ENCODE measurements around the gene PIF1. TPM values are rescaled to one million over a fixed set of nuclear protein-coding genes. Genes with fewer than 3 reads are reported as not detected.

The PIF1 gene
- total RNA-seq, 1 donor from 2014 or later = 30.5 TPM

- no peak overlapping the region for H3K4me3 Mint-ChIP-seq
- H3K4me1 Mint-ChIP-seq (ENCODE audit: unreplicated experiment) = peaks cover 2% of the 10 kb centered on the region
- TF ChIP-seq, protein P1, sequence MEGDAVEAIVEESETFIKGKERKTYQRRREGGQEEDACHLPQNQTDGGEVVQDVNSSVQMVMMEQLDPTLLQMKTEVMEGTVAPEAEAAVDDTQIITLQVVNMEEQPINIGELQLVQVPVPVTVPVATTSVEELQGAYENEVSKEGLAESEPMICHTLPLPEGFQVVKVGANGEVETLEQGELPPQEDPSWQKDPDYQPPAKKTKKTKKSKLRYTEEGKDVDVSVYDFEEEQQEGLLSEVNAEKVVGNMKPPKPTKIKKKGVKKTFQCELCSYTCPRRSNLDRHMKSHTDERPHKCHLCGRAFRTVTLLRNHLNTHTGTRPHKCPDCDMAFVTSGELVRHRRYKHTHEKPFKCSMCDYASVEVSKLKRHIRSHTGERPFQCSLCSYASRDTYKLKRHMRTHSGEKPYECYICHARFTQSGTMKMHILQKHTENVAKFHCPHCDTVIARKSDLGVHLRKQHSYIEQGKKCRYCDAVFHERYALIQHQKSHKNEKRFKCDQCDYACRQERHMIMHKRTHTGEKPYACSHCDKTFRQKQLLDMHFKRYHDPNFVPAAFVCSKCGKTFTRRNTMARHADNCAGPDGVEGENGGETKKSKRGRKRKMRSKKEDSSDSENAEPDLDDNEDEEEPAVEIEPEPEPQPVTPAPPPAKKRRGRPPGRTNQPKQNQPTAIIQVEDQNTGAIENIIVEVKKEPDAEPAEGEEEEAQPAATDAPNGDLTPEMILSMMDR (conservative IDR thresholded peaks at IDR 0.05) = no peak
- H3K9me3 Mint-ChIP-seq = no peaks in the 10 kb centered on the region
- no peak for DNase-seq (ENCODE audit: extremely low spot score, unreplicated experiment)
- H3K36me3 Mint-ChIP-seq = peaks cover 4% of the 10 kb centered on the region
- no peak overlapping the region for H3K27ac Mint-ChIP-seq
- H3K27me3 Mint-ChIP-seq = no peaks in the 10 kb centered on the region
Measured at GRCh38 chr15:64767203-64767602, 58.2 kb downstream of the PIF1 start.

GRCh38 chr15:64766058-64766457, 59.4 kb downstream of the PIF1 start:
- DNase-seq (ENCODE audit: extremely low spot score, unreplicated experiment) = no peak
- peaks cover 4% of the 10 kb centered on the region for H3K36me3 Mint-ChIP-seq
- TF ChIP-seq, protein P1 (conservative IDR thresholded peaks at IDR 0.05) = no peak
- H3K27ac Mint-ChIP-seq = no peak overlapping the region
- H3K9me3 Mint-ChIP-seq = no peaks in the 10 kb centered on the region
- H3K4me1 Mint-ChIP-seq (ENCODE audit: unreplicated experiment) = no peaks in the 10 kb centered on the region
- H3K27me3 Mint-ChIP-seq = no peaks in the 10 kb centered on the region
- no peak overlapping the region for H3K4me3 Mint-ChIP-seq

Other genes starting within 250 kb of the PIF1 start
- gene RBPMS2, start 50.1 kb downstream of the PIF1 start, total RNA-seq (ENCODE audit: low replicate concordance) = 6.4 and 19.7 TPM in 2 replicates
- gene PLEKHO2, start 16.3 kb upstream of the PIF1 start, total RNA-seq (ENCODE audit: low replicate concordance) = 10.1 and 11.2 TPM in 2 replicates
- 2.3 and 3.2 TPM in 2 replicates for gene ANKDD1A, start 86.3 kb upstream of the PIF1 start, total RNA-seq (ENCODE audit: low replicate concordance)
- 77.0 and 80.7 TPM in 2 replicates for gene SPG21, start 164.3 kb upstream of the PIF1 start, total RNA-seq (ENCODE audit: low replicate concordance)
- 19.2 and 19.5 TPM in 2 replicates for gene MTFMT, start 204.0 kb upstream of the PIF1 start, total RNA-seq (ENCODE audit: low replicate concordance)
- gene SLC51B, start 219.7 kb upstream of the PIF1 start, total RNA-seq (ENCODE audit: low replicate concordance) = 1.2 and 5.7 TPM in 2 replicates
- 0.33 and 4.0 TPM in 2 replicates for gene RASL12, start 242.3 kb upstream of the PIF1 start, total RNA-seq (ENCODE audit: low replicate concordance)

Data from type B pancreatic cell (in vitro differentiated cells).